Natural killer cell (primary cell): Measurements from ENCODE around the gene FLYWCH2. TPM values are rescaled to one million over a fixed set of nuclear protein-coding genes. Genes with fewer than 3 reads are reported as not detected.

Experiments used
- ATAC-seq, 3 donors: fragments of 150-1000 bp in 2 of 3; fragments of 200-7000 bp in 1 of 3; cut with Tn5 transposase; 1 replicate in 1 of 3; 2 replicates in 2 of 3; pipeline ENCODE4 v1.10.0; 2021; ENCODE audit warnings: mild to moderate bottlenecking in 2 of 3, moderate library complexity in 2 of 3
- DNase-seq, 2 donors: peaks; one replicate each; pipeline versions ENCODE4 v3.0.0 to v3.0.0-alpha.2; 2013 to 2021; ENCODE audit warnings: mixed read lengths in 1 of 2
- H3K27ac ChIP-seq: one replicate; pipeline ENCODE4 v1.5.1; 2013; ENCODE audit warnings: mild to moderate bottlenecking, low read length
- H3K27me3 ChIP-seq: one replicate; pipeline ENCODE4 v1.6.1; 2013; ENCODE audit warnings: low read length; ENCODE audit not compliant: control insufficient read depth, insufficient read depth
- H3K36me3 ChIP-seq: one replicate; pipeline ENCODE4 v1.6.1; 2013; ENCODE audit warnings: low read length; ENCODE audit not compliant: control insufficient read depth, insufficient read depth
- H3K4me1 ChIP-seq: one replicate; pipeline ENCODE4 v1.6.1; 2013; ENCODE audit warnings: low read length; ENCODE audit not compliant: control insufficient read depth, insufficient read depth
- H3K4me3 ChIP-seq: one replicate; pipeline ENCODE4 v1.5.1; 2013; ENCODE audit warnings: low read length
- H3K9me3 ChIP-seq: one replicate; pipeline ENCODE4 v1.6.1; 2013; ENCODE audit warnings: low read length; ENCODE audit not compliant: control insufficient read depth, insufficient read depth
- H3K27ac Mint-ChIP-seq, 2 donors: one replicate each; pipeline ENCODE4 v1.8.0; 2022; ENCODE audit warnings: mild to moderate bottlenecking in 2 of 2, mixed read lengths in 2 of 2, moderate library complexity in 1 of 2
- H3K27me3 Mint-ChIP-seq, 2 donors: one replicate each; pipeline ENCODE4 v1.8.0; 2022; ENCODE audit warnings: low read depth in 2 of 2, mixed read lengths in 2 of 2
- H3K36me3 Mint-ChIP-seq: one replicate; pipeline ENCODE4 v1.8.0; 2022; ENCODE audit warnings: mixed read lengths
- H3K4me1 Mint-ChIP-seq, 2 donors: one replicate each; pipeline ENCODE4 v1.8.0; 2022; ENCODE audit warnings: mixed read lengths in 2 of 2
- H3K4me3 Mint-ChIP-seq: one replicate; pipeline ENCODE4 v1.8.0; 2022; ENCODE audit warnings: mild to moderate bottlenecking, moderate library complexity, mixed read lengths
- H3K9me3 Mint-ChIP-seq, 2 donors: one replicate each; pipeline ENCODE4 v1.8.0; 2022; ENCODE audit warnings: mixed read lengths in 2 of 2
- CTCF ChIP-seq: fragments of 200-600 bp; IDR thresholded peaks from one replicate; pipeline ENCODE4 v1.8.0; 2022; ENCODE audit warnings: antibody characterized with exemption
- WGBS: methylation state at CpG from one replicate; pipeline ENCODE4 v1.1.7; 2013; ENCODE audit warnings: missing lambda C conversion rate; ENCODE audit not compliant: insufficient coverage; 5-methylcytosine and 5-hydroxymethylcytosine counted together
- intact Hi-C: fragments of 100-400 bp; cut with micrococcal nuclease; formaldehyde crosslinking; loops from one replicate; pipeline ENCODE4 v1.14.2; 2022
- total RNA-seq, 4 donors: library from RNA; stranded (reverse); fragments of 120-200 nt in 1 of 4; gene quantifications; one replicate each; pipeline versions ENCODE4 v1.2.3 to v1.2.4, GENCODE V29; 2013 to 2022

Gene FLYWCH2
- total RNA-seq, 3 donors from 2014 or later (not counting 1 experiment from before 2014, with no cell fraction given) = 12.0 to 12.7 (median 12.6) TPM

- Histone ChIP-seq H3K27ac (no peak overlapping the region), H3K4me1 (peaks cover 10% of the 10 kb centered on the region), H3K36me3 (no peaks in the 10 kb centered on the region), H3K4me3 (no peak overlapping the region), H3K9me3 (no peaks in the 10 kb centered on the region), H3K27me3 (no peaks in the 10 kb centered on the region)
- intact Hi-C loops = loop anchor here (2.0 kb wide), 1 partner anchor 45 kb away; no protein-coding TSS in a partner anchor
- H3K4me3 Mint-ChIP-seq = no peak overlapping the region
- no peaks in the 10 kb centered on the region for H3K4me1 Mint-ChIP-seq
- TF ChIP-seq CTCF = no peak
- no peaks in the 10 kb centered on the region for H3K27me3 Mint-ChIP-seq
- H3K9me3 Mint-ChIP-seq = no peaks in the 10 kb centered on the region
- no peak overlapping the region for H3K27ac Mint-ChIP-seq
- DNase-seq (no peak), ATAC-seq (no peak)
- 74% methylated on average over 21 of the region's 21 CpGs for WGBS
- no peaks in the 10 kb centered on the region for H3K36me3 Mint-ChIP-seq
Measured at GRCh38 chr16:2874032-2874911, 8.7 kb upstream of the FLYWCH2 start.

- no peak overlapping the region for H3K27ac Mint-ChIP-seq
- intact Hi-C loops = loop anchor here (2.0 kb wide), 1 partner anchor 44 kb away; no protein-coding TSS in a partner anchor
- Histone ChIP-seq H3K4me3 (no peak overlapping the region), H3K9me3 (no peaks in the 10 kb centered on the region), H3K4me1 (peaks cover 10% of the 10 kb centered on the region), H3K27me3 (no peaks in the 10 kb centered on the region), H3K27ac (no peak overlapping the region), H3K36me3 (no peaks in the 10 kb centered on the region)
- H3K4me1 Mint-ChIP-seq = no peaks in the 10 kb centered on the region
- DNase-seq = peak; percentile 60 to 87
- no peaks in the 10 kb centered on the region for H3K9me3 Mint-ChIP-seq
- 17% methylated on average over 19 of the region's 25 CpGs for WGBS
- ATAC-seq = peak; percentile 98 to 100 (median 100)
- no peaks in the 10 kb centered on the region for H3K36me3 Mint-ChIP-seq
- no peaks in the 10 kb centered on the region for H3K27me3 Mint-ChIP-seq
- peak; percentile 90 for TF ChIP-seq CTCF
- no peak overlapping the region for H3K4me3 Mint-ChIP-seq
Measured at GRCh38 chr16:2874912-2875362, 8.1 kb upstream of the FLYWCH2 start.

DNA sequence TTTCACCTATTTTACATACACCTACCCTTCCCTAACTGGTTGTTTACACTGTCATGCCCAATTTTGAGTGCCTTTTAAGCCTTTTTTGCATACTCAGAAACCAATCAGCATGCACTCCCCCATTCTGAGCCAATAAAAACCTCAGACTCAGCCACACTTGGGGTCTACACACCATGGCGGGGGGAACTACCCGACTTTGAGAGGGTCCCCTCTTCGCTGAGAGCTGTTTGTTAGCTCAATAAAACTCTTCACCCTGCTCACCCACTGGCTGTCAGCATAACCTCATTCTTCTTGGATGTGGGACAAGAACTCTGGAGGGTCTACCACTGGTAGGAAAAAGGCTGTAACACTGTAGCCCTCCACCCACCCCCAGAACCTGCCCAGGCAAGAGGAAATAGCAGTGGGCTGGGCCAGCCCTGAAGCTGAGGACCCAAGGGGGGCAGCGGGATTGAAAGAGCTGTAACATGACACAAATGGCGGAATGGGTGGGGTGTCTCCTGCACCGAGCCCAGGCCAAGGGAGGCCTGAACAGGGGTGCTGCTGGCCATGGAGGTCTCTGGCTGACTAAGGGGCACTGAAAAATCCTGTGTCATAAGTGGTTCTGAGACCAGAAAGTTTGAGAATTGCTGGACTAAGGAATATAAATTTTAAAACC is 3.0 kb upstream of the FLYWCH2 start:
- intact Hi-C loops = loop anchor here (5.0 kb wide), 1 partner anchor 38 kb away; no protein-coding TSS in a partner anchor
- no peak overlapping the region for H3K27ac Mint-ChIP-seq

More for the DNA sequence above, 3.0 kb upstream of the FLYWCH2 start:
- Histone ChIP-seq H3K27me3 (no peaks in the 10 kb centered on the region), H3K36me3 (no peaks in the 10 kb centered on the region), H3K9me3 (no peaks in the 10 kb centered on the region), H3K4me3 (no peak overlapping the region), H3K4me1 (peaks cover 18% of the 10 kb centered on the region), H3K27ac (no peak overlapping the region)
- no peaks in the 10 kb centered on the region for H3K27me3 Mint-ChIP-seq
- no peaks in the 10 kb centered on the region for H3K36me3 Mint-ChIP-seq
- H3K4me3 Mint-ChIP-seq = peak overlapping the region; percentile 25
- WGBS = 89% methylated on average over 6 of the region's 6 CpGs
- no peak for DNase-seq
- peaks cover 7 to 18% of the 10 kb centered on the region in 2 donors for H3K4me1 Mint-ChIP-seq
- H3K9me3 Mint-ChIP-seq = no peaks in the 10 kb centered on the region
- no peak for ATAC-seq
- TF ChIP-seq CTCF = no peak
